Hepatocyte (in vitro differentiated cells): ENCODE data around the gene HOPX.

Experiments used
- CTCF ChIP-seq: fragments of 200-600 bp; sonication (generic); IDR thresholded peaks from 2 replicates; pipeline ENCODE4 v1.5.1; 2016; ENCODE audit warnings: antibody characterized with exemption, mild to moderate bottlenecking; ENCODE audit not compliant: poor library complexity
- EZH2 ChIP-seq: fragments of 200-600 bp; sonication (generic); IDR thresholded peaks from 2 replicates; pipeline ENCODE4 v1.6.1; 2016; ENCODE audit warnings: antibody characterized with exemption, mild to moderate bottlenecking, borderline replicate concordance

GRCh38 chr4:56640621-56641493, 40.2 kb downstream of the HOPX start:
- no peak for TF ChIP-seq CTCF
- TF ChIP-seq EZH2: no peak
